RCC 7860 (cell line): Measurements from ENCODE around the gene RSL24D1.

Experiments used
- DNase-seq: peaks from one replicate; pipeline ENCODE4 v3.0.0-alpha.2; 2015; ENCODE audit warnings: low spot score
- FAIRE-seq: peaks from 2 replicates; lab custom pipeline; 2012; peaks lifted over from hg19 to GRCh38; lab: Jason Lieb, UNC

RSL24D1 gene

DNA sequence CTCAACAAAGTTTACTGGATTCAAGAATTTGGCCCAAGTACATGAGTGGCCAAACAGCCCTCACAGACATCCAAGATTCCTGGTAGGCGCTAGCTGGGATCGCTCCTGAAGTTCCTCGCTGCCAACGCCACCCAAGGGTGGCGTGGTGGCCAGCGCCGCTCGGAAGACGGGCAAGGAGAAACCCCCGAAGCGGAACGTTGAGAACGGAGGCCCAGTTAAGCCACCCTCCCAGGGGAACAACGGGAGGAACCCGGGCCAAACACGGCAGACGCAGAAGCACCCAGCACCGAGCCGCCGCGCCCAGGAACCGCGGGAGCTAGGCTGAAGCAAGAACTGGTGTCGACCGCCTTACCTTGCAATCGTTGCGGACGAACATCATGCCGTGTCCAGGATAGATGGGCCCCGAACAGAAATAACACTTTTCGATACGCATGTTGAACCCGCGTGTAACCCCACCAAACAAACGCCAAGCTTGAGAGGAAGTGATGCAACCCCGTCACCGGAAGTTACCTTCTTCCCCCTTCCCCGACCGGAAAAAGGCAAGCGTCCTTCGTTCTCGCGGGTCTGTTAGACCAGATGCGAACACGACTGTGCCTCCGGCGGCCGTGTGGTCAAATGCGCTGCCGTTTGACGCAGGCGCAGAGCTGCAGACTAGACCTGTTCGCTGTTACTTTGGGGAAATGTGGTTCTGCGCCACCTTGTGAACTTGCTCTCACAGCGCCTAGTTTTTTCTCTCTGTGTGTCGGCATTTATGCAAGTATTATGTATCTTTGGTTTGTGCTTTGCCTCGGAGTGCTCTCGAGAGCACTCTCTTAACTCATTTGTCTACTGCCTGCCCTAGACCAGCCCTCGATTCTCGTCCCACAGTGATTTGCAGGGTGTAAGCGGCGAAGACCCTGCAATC, at the start of gene RSL24D1:
Gene RSL24D1 (minus strand): TSS at position 484 of the 904 bp plus-strand sequence. CDS start 51 bp downstream, at position 433.
- peak; percentile 95 for FAIRE-seq
- peak; percentile 94 for DNase-seq

DNA sequence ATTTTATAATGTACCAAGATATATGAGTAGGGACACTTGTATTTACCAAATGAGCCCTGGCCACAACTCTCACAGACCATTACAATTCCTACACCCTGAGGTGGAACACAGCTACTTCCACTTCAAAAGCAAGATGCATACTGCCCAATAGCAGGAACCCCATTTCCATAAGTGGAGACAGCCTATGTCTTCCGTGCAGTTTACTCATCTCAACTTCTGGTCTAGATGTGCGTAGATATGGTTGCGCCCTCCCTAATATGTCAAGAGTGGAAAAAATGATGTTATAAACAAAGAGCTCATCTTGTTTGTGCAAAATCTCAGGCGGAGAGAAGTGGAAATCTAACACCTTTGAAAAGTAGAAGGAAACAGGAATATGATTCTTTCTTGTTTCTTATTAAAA, 48.3 kb upstream of the RSL24D1 start:
- no peak for FAIRE-seq
- DNase-seq = no peak

DNA sequence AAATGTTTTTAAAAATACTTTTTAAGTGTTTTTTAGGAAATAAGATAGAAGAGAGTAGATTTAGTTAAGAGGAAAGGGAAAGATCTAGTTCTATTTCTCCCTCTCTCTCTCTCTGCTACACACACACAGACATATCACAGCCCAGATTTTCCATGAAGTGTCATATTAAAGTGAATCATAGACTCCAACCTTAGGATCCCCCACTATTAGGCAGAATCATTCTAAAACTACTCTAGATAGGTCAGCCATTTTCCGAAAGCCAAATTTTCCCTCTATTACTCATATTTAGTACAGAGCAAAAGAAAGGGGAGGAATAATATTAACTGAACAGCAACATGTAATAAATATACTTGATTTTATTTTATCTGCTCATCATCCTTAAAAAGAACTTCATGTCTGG, 45.1 kb upstream of the RSL24D1 start:
- DNase-seq (no peak), FAIRE-seq (no peak)

DNA sequence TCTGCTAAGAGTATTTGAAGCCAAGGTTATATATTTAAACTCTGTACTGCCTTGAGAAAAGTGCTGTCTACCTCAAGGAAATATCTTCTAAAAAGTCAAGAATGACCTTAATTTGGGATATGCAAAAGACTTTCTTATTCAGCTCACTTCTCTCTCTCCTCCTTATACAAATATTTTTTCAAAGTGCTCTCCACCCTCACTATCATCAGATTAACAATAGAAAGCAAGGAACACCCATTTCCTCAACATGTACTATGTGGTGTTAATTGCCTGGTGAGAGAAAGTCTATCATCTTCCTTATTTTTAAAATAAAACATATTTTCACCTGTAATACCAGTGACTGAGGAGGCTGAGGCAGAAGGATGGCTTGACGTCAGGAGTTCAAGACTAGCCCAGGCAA, 44.4 kb upstream of the RSL24D1 start:
- FAIRE-seq = no peak
- no peak for DNase-seq

DNA sequence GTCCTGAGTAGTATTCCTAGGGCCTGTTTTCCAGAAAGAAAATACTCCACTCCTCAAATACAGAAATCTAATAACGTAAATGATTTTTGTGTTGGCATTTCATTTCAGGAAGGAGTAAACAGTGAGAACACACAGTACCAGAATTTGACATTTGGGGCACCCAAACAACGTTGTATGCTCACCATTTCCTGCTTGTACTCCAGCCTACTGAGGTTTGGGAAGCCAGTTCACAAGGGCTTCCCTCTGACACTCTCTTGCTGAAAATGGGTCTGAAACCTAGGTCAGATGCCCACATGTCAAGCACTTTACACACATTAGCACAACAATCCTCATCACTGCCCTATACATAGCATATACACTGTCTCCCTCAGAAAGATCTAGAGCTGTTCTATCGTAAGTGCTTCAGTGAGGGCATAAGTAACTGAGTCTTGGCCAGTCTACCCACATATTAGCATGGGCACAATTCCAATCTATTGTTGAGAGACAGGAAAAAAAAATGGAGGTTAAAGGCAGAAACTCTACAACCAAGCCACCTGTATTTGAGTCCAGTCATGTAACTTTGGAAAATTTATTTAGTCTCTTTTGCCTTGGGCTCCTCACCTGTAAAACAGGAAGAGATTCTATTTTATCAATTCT, 43.5 kb upstream of the RSL24D1 start:
- no peak for DNase-seq
- no peak for FAIRE-seq

DNA sequence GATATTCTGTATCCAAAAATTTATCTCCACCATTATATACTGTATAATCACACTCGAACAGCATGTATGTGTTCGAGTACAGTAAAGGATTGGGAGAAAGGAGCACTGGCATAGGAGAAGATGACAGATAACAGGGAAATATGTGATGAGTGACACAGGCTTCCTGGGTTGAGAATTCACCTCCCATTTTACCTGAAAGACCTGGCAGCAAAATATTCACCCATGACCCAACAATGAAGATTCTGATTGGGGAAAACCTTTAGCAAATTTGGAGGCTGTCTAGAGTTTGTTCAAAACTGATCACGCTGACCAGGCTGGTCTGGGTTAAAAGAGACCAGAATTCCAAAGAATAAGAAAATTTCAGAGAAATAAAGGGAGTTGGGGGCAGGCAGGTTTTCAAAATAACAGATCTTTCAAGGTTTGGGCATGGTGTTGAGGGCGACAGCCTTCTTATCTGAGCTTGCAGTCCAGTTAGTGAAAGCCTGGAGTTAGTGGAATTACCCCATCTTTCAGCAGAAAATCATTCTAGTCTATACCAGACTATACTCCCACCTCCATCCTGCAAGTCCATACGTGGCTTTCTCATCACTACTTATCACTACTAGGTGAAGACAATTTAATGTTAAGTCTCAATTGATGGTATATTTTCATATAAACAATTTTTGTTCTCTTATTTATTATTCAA, 42.8 kb upstream of the RSL24D1 start:
- DNase-seq (no peak), FAIRE-seq (no peak)

DNA sequence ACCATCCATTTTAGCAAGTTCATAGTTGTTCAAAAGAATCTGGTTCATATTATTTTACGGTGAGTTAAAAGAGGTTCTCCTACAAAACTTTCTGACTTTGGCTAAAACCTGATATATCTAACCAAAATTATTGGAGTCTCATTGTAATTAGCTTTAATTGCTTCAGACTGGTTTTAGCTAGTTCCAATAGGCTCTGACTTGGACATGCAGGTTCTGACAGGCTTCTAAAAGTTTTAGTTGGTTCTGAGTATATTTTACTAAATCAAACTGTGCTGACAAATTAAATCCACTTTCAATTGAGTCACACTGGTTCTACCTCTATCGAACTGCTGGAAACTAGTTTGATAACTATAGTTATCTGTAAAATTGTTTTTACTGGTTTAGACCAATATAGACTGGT, 42.1 kb upstream of the RSL24D1 start:
- FAIRE-seq = no peak
- DNase-seq = no peak

DNA sequence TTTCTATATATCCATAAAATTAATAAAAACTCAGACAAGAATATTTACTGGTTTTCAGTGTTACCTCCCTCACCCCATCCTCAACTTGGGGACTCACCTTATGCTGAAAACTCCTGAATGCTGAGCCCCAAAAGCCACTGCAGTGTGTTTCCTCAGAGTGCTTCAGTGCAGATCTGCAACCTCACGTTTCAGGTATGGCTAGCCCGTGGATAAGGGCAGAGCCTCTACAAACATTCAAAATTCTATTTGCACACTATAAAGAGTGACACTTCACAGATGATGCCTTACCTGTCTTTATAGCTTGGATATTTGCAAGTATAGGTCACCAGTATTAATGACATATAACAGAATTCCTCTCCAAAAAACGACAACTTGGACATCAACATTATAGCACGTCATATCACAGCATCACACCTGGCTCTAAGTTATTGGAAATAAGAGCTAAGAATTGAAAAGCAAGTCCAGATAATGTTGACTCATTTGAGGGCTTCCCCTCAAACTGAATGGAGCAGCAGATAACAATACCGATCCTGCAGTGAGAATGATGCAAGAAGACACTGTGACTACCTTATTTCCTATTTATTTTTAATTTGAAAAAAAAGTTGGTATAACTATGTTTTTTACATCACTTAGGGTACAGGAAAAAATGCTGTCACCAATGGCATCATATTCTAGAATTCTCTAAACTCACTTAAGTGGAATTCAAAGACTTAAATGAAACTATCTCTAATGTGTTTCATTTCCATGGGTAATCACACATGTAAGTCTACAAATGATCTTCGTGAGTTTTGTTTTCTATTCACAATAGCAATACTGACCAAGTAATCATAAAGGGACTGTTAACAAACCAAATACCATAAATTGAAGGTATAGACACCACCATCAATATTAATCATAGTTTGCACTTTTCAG, 40.7 kb upstream of the RSL24D1 start:
- DNase-seq = no peak
- no peak for FAIRE-seq

DNA sequence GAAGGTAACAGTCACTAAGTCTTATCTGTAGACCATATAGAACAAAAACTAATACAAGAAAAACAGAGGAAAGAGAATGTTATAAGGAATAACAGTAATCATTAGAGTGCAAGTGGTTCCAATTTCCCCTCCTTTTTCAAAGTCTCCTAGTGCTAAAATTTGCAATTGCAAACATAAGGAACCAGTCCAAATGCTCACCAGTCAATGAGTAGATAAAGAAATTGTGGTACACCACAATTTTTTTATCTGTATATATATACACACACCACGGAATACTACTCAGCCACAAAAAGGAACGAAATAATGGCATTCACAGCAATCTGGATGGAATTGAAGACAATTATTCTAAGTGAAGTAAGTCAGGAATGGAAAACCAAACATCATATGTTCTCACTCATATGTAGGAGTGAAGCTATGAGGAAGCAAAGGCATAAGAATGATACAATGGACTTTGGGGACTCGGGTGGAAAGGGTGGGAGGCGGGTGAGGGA, 38.9 kb upstream of the RSL24D1 start:
- DNase-seq = no peak

DNA sequence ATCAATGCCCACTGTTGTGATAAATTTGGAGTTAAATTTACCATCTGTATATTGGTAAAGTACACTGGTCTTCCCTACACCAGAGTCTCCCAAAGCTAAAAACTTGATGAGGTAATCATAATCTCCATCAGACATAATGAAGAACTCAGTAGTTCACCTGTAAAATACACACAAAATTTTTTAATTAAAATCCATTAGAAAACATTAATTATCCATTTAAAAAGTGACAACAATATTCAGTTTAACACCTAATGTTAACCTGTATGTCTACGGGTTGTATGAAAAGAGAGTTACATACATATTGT, 38.0 kb upstream of the RSL24D1 start:
- no peak for FAIRE-seq
- no peak for DNase-seq

More for the DNA sequence above, 38.9 kb upstream of the RSL24D1 start:
- no peak for FAIRE-seq

DNA sequence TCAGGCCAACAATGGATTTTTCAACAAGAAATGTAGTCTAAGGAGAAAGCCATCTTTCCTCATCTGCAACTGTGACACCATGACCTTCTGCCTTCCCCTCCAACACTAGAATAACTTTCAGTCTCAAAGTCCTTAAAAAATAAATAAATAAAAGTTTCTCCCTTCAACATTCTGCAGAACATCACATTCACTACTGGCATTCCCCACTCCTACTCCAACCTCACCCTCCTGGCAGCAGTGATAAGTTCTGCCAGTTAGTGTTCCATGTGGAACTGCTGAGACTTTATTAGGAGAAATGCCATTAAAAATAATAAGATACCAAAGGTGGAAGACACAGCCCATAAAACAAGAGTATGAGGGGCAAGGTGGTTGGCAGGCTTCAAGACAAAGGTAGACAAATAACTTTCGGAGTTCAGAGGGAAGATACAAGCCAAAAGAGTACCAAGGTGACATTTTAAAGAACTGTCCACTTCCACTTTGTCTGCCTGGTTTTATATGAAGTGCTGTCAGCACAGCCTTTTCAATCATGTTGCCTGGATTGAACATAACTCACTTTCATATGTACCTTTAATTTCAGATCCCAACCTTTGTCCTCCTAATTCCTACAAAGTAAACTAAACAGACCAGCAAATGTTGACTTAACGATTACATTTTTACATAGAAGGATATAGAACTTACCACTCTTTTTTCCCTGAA, 37.5 kb upstream of the RSL24D1 start:
- no peak for FAIRE-seq

DNA sequence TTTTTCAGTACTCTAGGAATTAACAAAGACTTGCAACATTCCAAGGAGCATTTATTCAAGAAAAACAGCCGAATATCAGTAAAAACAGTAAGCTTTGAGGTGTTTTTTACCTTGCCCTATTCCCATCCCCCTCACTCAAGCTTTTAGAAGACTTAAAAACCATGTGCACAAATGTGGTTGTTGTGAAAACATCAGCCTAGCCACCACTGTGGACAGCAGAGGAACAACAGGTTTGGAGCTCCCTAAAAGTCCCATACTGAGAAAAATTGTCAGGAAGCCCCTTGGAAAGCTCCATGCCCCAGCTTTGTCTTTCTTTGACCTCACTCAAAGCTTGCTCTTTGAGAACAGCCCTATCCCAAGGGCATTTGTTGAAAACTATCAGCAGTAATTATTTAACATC, 34.7 kb upstream of the RSL24D1 start:
- FAIRE-seq (no peak), DNase-seq (no peak)

More for the DNA sequence above, 37.5 kb upstream of the RSL24D1 start:
- no peak for DNase-seq

DNA sequence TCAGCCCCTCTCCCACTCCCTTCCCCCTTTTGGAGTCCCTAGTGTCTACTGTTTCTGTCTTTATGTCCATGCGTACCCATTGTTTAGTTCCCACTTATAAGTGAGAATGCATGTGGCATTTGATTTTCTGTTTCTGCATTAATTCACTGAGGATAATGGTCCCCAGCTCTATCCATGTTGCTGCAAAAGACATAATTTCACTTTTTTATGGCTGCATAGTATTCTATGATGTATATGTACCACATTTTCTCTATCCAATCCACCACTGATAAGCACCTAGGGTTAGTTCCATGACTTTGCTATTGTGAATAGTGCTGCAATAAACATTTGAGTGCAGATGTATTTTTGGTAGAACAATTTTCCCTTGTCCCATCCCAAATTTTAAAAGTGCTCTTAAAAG, 34.2 kb upstream of the RSL24D1 start:
- DNase-seq (no peak), FAIRE-seq (no peak)

DNA sequence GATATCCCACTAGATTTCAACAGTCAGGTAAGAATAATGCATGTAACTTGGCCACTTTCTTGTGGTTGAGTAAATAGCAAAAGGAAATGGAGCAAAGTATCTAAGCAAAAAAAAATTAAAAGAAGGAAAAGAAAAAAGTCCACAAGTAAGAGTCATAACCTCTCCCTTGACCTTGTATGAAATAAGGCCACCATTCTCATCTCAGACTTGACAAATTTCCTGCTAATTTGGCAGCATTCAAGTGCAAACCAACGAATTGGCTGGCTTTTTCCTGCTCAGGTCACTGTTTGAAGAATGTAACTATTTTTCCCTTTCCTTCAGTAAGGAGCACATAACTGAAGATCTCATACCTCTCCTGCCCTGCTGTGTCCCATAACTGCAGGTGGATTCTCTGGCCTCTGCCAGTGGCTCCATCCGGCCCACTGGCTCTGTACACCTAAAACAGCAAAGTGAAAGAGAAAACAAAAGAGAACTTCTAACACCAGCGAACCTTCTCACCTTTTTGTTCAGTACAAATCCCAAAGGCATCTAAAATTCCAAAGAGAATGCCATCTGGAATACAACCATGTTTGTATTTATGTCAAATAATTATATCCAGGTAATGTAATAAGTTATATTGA, 33.4 kb upstream of the RSL24D1 start:
- FAIRE-seq (no peak), DNase-seq (no peak)

DNA sequence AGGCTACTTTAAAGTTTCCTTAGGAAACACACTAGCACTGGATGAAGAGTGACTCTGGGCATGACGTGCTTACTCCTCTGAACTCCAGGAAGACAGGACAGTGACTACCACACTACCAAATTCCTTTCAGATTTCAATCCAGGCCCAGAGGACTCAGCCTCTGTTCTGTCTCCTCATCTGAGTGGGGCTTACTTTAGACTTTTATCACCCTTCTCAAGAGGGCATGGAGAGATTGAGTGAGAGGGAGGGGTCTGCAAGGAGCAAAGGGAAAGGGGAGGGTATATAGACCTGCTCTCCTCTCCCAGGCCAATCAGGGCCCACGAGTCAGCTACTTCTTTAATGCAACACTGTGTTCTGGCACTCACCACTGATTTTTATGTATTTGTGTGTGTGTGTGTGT, 29.4 kb upstream of the RSL24D1 start:
- FAIRE-seq (no peak), DNase-seq (no peak)

DNA sequence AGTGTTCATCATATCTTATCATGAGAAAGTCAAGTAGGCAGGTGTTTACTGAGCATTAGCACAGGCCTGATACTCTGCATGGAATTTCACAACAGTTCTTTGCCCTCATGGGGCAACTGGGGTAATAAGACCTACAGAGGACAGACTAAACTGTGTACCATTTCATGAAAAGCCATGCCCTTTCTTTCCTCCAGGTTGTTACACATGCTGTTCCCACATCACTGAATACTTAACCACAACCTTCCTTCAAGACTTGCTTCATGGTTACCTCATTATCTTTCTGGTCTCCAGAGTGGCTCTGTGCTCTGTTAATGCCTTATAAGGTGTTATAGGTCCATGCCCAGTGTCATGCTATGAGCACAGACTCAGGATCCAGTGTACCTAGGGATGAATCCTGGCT, 28.2 kb upstream of the RSL24D1 start:
- FAIRE-seq (no peak), DNase-seq (peak; percentile 45)

DNA sequence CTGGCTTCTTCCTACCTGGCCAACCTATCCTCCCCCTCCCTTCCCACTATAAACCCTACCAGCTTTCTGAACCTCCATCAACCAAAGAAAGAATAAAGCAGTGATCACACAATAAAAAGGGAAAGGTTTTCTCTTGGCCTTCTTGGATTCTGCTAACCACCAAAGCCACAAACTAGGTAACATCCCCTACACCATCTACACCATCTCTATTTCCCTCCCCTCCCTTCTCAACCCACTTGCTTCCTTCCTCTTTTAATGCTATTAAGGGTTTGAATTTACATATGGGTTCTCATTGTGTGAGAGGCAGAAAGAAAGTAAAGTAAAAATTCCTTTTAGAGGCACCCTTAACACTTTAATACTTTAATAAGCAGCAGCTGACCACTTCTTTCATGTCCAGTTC, 25.8 kb upstream of the RSL24D1 start:
- FAIRE-seq = no peak
- no peak for DNase-seq

DNA sequence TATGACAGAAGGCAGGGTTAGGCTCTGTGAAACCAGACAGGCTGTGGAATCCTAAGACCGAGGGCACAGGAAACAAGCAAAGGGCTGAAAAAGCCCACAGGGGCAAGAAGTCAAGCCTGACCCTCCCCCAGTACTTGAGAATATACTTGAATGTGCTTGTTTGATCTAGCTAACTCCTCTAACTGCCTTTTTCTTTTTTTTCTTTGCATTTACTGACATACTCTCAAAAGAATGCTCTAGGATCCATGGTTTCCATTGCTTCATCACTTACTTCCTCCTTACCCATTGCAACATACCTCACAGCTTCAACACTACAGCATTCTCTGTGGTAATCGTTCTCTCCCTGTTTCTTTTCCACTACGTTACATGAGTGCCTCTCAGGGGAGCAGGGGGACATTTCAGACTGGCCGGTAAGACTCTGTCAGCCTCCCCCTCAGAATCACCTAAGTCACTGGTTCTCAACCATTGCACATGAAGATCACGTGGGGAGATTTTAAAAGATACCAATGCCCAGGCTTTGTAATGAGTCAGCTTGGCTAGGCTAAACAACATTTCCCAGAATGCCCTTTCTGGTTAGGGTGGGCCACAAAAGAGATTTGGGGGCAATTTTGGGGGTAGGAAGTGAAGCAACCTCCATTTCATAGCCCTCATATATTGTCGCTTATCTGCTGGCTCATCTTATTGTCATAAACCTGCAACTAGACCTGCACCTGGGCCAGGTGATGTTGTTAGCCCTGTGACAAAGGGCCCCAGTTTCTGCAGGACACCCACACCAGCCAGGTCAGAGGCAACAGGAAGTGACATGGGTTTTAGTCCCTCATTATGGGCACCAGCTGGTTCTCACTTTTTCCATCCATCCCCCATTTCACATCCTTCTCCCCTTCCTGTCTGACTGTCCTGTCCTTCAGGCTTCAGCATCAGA, 24.6 kb upstream of the RSL24D1 start:
- DNase-seq (peak; percentile 85), FAIRE-seq (no peak)

DNA sequence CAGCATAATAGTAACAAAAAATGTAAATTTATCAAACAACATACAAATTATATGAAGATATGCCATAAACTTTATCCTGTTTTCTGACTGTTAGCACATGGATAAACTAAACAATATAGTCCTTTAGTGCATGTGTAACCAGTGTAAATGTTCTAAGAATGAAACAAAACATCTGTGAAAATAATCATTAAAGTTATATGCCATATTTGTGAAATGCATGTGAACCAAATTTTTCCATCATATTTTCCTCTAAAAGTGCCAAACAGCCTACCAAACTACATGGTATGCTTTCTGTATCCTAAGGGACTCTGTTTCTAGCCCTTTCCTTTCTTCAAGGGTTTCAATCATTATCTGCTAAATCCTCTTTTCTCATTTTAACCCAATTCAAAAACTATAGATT, 23.9 kb upstream of the RSL24D1 start:
- FAIRE-seq = no peak

More for the DNA sequence above, 23.9 kb upstream of the RSL24D1 start:
- no peak for DNase-seq
